ENCODE data around the gene BBLN.

DNA sequence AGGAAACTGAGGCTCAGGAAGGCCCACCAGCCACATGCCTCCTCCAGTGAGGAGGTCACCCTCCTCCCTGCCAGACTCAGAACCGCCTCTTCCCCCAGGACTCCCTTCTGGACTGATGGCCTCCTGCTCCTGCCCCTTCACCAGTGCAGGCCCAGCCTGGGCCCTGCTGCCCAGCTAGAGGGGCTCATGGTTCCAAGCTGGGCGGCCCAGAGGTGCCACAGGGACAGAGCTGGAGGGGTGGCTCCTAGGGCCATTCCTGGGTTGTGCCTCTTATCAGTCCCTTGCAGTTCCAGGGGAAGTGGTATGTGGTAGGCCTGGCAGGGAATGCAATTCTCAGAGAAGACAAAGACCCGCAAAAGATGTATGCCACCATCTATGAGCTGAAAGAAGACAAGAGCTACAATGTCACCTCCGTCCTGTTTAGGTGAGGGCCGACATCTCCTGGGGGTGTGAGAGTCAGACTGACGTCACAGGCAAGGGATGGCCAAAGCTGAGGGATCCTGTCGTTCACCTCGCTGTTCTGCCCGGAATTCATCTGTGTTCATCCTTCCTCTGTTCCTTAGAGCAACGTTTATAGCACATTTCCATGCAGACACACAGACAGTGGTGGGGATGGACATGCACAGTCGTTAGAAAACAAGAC lies 10.0 kb upstream of the BBLN start:
- TF ChIP-seq, protein P1, sequence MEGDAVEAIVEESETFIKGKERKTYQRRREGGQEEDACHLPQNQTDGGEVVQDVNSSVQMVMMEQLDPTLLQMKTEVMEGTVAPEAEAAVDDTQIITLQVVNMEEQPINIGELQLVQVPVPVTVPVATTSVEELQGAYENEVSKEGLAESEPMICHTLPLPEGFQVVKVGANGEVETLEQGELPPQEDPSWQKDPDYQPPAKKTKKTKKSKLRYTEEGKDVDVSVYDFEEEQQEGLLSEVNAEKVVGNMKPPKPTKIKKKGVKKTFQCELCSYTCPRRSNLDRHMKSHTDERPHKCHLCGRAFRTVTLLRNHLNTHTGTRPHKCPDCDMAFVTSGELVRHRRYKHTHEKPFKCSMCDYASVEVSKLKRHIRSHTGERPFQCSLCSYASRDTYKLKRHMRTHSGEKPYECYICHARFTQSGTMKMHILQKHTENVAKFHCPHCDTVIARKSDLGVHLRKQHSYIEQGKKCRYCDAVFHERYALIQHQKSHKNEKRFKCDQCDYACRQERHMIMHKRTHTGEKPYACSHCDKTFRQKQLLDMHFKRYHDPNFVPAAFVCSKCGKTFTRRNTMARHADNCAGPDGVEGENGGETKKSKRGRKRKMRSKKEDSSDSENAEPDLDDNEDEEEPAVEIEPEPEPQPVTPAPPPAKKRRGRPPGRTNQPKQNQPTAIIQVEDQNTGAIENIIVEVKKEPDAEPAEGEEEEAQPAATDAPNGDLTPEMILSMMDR (IDR thresholded peaks at IDR 0.05; ENCODE audit: insufficient read depth, low read depth, low read length), result no peak
- no peak for TF ChIP-seq EZH2 (IDR thresholded peaks at IDR 0.05; ENCODE audit: insufficient read depth, low read length)

Measured in astrocyte (in vitro differentiated cells and primary cell).